Left ventricle myocardium inferior (tissue), 1 donor: ENCODE measurements around the gene IFIT1. TPM values are rescaled to one million over a fixed set of nuclear protein-coding genes. Genes with fewer than 3 reads are reported as not detected.
A peak's percentile ranks its signal among the peaks of the same experiment; 100 is the strongest.

Experiments used
- DNase-seq: peaks from one replicate; pipeline ENCODE4 v3.0.0-alpha.2; 2020
- H3K27ac ChIP-seq: fragments of 200-600 bp; replicated peaks from 2 replicates; pipeline ENCODE4 v1.8.0; 2021
- H3K27me3 ChIP-seq: fragments of 200-600 bp; 2 replicates; pipeline ENCODE4 v1.8.0; 2021; ENCODE audit warnings: low read depth
- H3K36me3 ChIP-seq: fragments of 200-600 bp; 2 replicates; pipeline ENCODE4 v1.8.0; 2021
- H3K4me1 ChIP-seq: fragments of 200-600 bp; 2 replicates; pipeline ENCODE4 v1.8.0; 2021
- H3K4me3 ChIP-seq: fragments of 200-600 bp; 2 replicates; pipeline ENCODE4 v1.8.0; 2021; ENCODE audit warnings: mild to moderate bottlenecking, moderate library complexity
- H3K9me3 ChIP-seq: fragments of 200-600 bp; replicated peaks from 2 replicates; pipeline ENCODE4 v1.8.0; 2021
- CTCF ChIP-seq: fragments of 200-600 bp; IDR thresholded peaks from 2 replicates; pipeline ENCODE4 v1.8.0; 2021; ENCODE audit warnings: antibody characterized with exemption, mild to moderate bottlenecking, borderline replicate concordance
- intact Hi-C: fragments of 100-400 bp; cut with micrococcal nuclease; formaldehyde crosslinking; loops from one replicate; pipeline ENCODE4 v1.11.0; 2022
- total RNA-seq: library from RNA; stranded (reverse); fragmentation: NEBNext Ultra II Directional; extraction: Animal tissue kit (Norgen Biotek cat#: 25700); gene quantifications from one replicate; pipeline ENCODE4 v1.2.1, GENCODE V29; 2021
- donor health status: DM: no; HTN: yes; CAD: no; lungs with severe emphysema.

IFIT1 gene
- total RNA-seq, 1 donor from 2014 or later: 31.0 TPM

DNA sequence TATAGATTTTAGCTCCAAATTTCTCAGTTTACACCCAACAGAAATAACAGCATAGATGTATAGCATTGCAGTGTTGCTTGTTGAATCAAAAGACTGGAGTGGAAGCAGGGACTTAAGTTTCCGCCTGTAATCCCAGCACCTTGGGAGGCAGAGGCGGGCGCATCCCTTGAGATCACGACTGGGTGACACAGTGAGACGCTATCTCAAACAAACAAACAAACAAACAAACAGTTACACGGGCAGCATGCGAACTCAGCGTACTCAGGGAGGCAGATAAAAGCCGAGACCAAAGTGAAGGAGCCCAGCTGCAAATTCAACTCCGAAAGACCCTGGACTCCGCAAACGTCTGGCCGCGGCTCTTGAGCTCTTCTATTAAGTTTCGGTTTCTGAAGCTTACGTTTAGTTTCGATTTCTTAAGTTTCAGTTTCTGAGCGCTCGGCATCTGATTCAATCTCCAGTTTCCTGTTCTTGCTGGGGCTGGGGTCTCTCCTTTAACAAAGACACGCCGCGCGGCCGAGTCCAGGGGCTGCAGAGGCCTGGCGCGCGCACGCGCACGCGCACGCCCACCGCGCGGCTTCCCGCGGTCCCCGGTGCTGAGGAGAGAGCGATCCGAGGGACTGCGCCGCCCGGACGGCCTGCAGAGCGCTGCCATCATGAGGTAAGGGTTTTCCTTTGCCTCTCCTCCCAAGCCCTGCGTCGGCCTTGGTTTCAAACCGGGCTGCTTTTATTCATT is 21.9 kb downstream of the IFIT1 start, which contains the start of gene IFIT5:
TSS of gene IFIT5 (plus strand) at position 423 of the 733 bp plus-strand sequence. CDS start at position 654, 231 bp downstream.
- Histone ChIP-seq H3K4me3 (peak within 1 kb of the TSS; percentile 91), H3K9me3 (no peaks in the 10 kb centered on the region), H3K36me3 (peaks cover 12% of the 10 kb centered on the region), H3K27me3 (no peaks in the 10 kb centered on the region), H3K4me1 (peaks cover 59% of the 10 kb centered on the region), H3K27ac (peak within 1 kb of the TSS; percentile 96)
- intact Hi-C loops: no loop called here
- DNase-seq: peak; percentile 76
- no peak for TF ChIP-seq CTCF

- peak; percentile 25 for TF ChIP-seq CTCF
These were observed 22.7 kb downstream of the IFIT1 start for GRCh38 chr10:89414879-89415821.

DNA sequence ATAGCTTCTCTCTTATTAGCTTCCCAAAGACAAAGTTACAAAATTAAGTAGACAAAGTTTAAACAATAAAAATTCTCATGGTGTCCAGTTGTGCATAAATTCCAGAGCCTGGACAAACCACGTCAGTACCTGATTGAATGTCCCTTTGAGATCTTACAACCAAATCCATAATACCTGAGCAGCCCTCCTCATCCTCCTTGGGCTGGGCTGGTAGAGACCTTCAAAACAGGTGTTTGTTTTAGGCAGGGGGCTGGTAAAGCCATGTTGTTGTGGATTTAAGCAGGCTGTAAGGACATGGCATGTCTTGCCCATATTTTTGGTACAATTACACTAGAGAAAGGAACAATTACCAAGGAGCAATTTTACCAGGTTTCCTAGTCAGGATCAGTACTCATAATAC is 24.0 kb downstream of the IFIT1 start:
- peak overlapping the region; percentile 96 for H3K27ac ChIP-seq
- TF ChIP-seq CTCF: no peak
- DNase-seq: no peak
- peaks cover 17% of the 10 kb centered on the region for H3K36me3 ChIP-seq
- intact Hi-C loops: no loop called here
- H3K27me3 ChIP-seq: no peaks in the 10 kb centered on the region
- H3K9me3 ChIP-seq: no peaks in the 10 kb centered on the region
- peaks cover 68% of the 10 kb centered on the region for H3K4me1 ChIP-seq
- H3K4me3 ChIP-seq: peak overlapping the region; percentile 91

More at GRCh38 chr10:89414879-89415821, 22.7 kb downstream of the IFIT1 start:
- intact Hi-C loops: no loop called here
- Histone ChIP-seq H3K4me3 (peak overlapping the region; percentile 91), H3K27ac (peak overlapping the region; percentile 96), H3K36me3 (peaks cover 12% of the 10 kb centered on the region), H3K4me1 (peaks cover 67% of the 10 kb centered on the region), H3K9me3 (no peaks in the 10 kb centered on the region), H3K27me3 (no peaks in the 10 kb centered on the region)
- DNase-seq: peak; percentile 40

DNA sequence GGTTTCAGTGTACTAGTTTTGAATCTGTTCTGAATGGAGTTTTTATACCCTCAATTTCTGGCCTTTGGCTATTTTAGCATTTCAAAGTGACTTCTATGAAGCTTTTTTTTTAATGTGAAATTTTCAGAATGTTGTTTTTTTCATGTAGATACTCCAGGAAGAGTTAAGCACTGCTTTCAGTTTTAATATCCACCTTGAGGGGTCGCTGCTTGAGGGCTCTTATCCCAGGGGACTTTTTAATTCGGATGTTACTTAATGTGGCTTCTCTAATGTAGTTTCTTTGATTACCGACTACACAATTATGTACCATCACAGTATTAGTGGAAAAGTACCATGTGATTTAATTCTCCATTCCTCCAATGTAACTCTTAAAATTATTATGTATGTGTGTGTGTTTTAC is 27.1 kb downstream of the IFIT1 start:
- Histone ChIP-seq H3K4me3 (peak overlapping the region; percentile 34), H3K27ac (peak overlapping the region; percentile 96), H3K36me3 (peaks cover 17% of the 10 kb centered on the region), H3K27me3 (no peaks in the 10 kb centered on the region), H3K4me1 (peaks cover 56% of the 10 kb centered on the region), H3K9me3 (no peaks in the 10 kb centered on the region)
- DNase-seq: no peak
- intact Hi-C loops: no loop called here
- peak; percentile 55 for TF ChIP-seq CTCF

GRCh38 chr10:89421018-89421476 is 28.6 kb downstream of the IFIT1 start:
- H3K4me1 ChIP-seq: peaks cover 41% of the 10 kb centered on the region
- no peak for TF ChIP-seq CTCF

More at GRCh38 chr10:89421018-89421476, 28.6 kb downstream of the IFIT1 start:
- no peak for DNase-seq
- H3K27ac ChIP-seq: no peak overlapping the region
- no peak overlapping the region for H3K4me3 ChIP-seq
- peaks cover 17% of the 10 kb centered on the region for H3K36me3 ChIP-seq
- no peaks in the 10 kb centered on the region for H3K9me3 ChIP-seq
- no peaks in the 10 kb centered on the region for H3K27me3 ChIP-seq
- intact Hi-C loops: loop anchor here (10.0 kb wide), 1 partner anchor 284 kb away; the partner anchor contains the start of gene KIF20B
